IMR-90 (cell line): ENCODE data around the gene EXOSC3. TPM values are rescaled to one million over a fixed set of nuclear protein-coding genes. Genes with fewer than 3 reads are reported as not detected.

Experiments
- ATAC-seq: fragments of 200-7000 bp; cut with Tn5 transposase; 2 replicates; pipeline ENCODE4 v1.9.1; 2020; ENCODE audit warnings: low read depth, mild to moderate bottlenecking, moderate library complexity
- BruUV-seq: library from RNA; stranded (reverse); fragments of 400-500 nt; replicated peaks from 2 replicates; lab custom pipeline; 2021; lab: Mats Ljungman, UMichigan
- CTCF ChIA-PET: fragments of 300-600 bp; formaldehyde crosslinking; extraction: SDS; loops from one replicate; lab custom pipeline; 2021; ENCODE audit warnings: antibody characterized with exemption; lab: Yijun Ruan, JAX
- POLR2A ChIA-PET: fragments of 300-600 bp; sonication (Branson Sonifier 250); formaldehyde crosslinking; loops from one replicate; lab custom pipeline; 2022; ENCODE audit warnings: antibody characterized with exemption; ENCODE audit not compliant: unreplicated experiment; lab: Charles Lee
- DNase-seq: peaks from one replicate; pipeline ENCODE4 v3.0.0; 2013
- H2AFZ ChIP-seq: replicated peaks from 2 replicates; pipeline ENCODE3; 2013; ENCODE audit warnings: low read length, mild to moderate bottlenecking; ENCODE audit not compliant: poor library complexity
- H2AK5ac ChIP-seq: 2 replicates; pipeline ENCODE4 v1.6.1; 2013; ENCODE audit warnings: low read depth, low read length, inconsistent platforms
- H2AK9ac ChIP-seq: replicated peaks from 2 replicates; pipeline ENCODE3; 2013; ENCODE audit warnings: mild to moderate bottlenecking, low read depth, low read length, moderate library complexity; ENCODE audit not compliant: poor library complexity
- H2BK120ac ChIP-seq: 2 replicates; pipeline ENCODE4 v1.6.1; 2013; ENCODE audit warnings: low read depth, low read length, inconsistent platforms
- H2BK15ac ChIP-seq: 3 replicates; pipeline ENCODE4 v1.6.1; 2013; ENCODE audit warnings: low read depth, low read length, inconsistent platforms
- H2BK20ac ChIP-seq: 2 replicates; pipeline ENCODE4 v1.6.1; 2013; ENCODE audit warnings: low read depth, mild to moderate bottlenecking, inconsistent platforms, low read length, moderate library complexity
- H2BK5ac ChIP-seq: 2 replicates; pipeline ENCODE4 v1.6.1; 2013; ENCODE audit warnings: mild to moderate bottlenecking, low read depth, low read length, inconsistent platforms; ENCODE audit not compliant: poor library complexity, severe bottlenecking
- H3K14ac ChIP-seq: replicated peaks from 2 replicates; pipeline ENCODE4 v1.6.1; 2013; ENCODE audit warnings: low read depth, low read length, inconsistent platforms
- H3K18ac ChIP-seq: 2 replicates; pipeline ENCODE4 v1.6.1; 2013; ENCODE audit warnings: low read depth, low read length, control low read depth
- H3K23ac ChIP-seq: 2 replicates; pipeline ENCODE4 v1.6.1; 2013; ENCODE audit warnings: low read depth, low read length, inconsistent platforms
- H3K27ac ChIP-seq: 2 replicates; pipeline ENCODE4 v1.5.1; 2013; ENCODE audit warnings: mild to moderate bottlenecking, control low read depth, low read length; ENCODE audit not compliant: insufficient read depth
- H3K27me3 ChIP-seq: 2 replicates; pipeline ENCODE4 v1.6.1; 2013; ENCODE audit warnings: low read length; ENCODE audit not compliant: control insufficient read depth, insufficient read depth
- H3K36me3 ChIP-seq: 2 replicates; pipeline ENCODE4 v1.6.1; 2013; ENCODE audit warnings: low read length, mixed read lengths; ENCODE audit not compliant: control insufficient read depth, insufficient read depth
- H3K4ac ChIP-seq: 2 replicates; pipeline ENCODE4 v1.6.1; 2013; ENCODE audit warnings: low read depth, low read length, inconsistent platforms
- H3K4me1 ChIP-seq: 2 replicates; pipeline ENCODE4 v1.6.1; 2013; ENCODE audit warnings: low read length, mixed read lengths; ENCODE audit not compliant: control insufficient read depth, insufficient read depth
- H3K4me2 ChIP-seq: 2 replicates; pipeline ENCODE4 v1.6.1; 2013; ENCODE audit warnings: low read depth, mild to moderate bottlenecking, control low read depth, low read length, moderate library complexity
- H3K4me3 ChIP-seq: 2 replicates; pipeline ENCODE4 v1.5.1; 2013; ENCODE audit warnings: low read depth, mild to moderate bottlenecking, control low read depth, low read length, moderate library complexity; ENCODE audit not compliant: insufficient read depth
- H3K56ac ChIP-seq: 2 replicates; pipeline ENCODE4 v1.6.1; 2013; ENCODE audit warnings: low read length, inconsistent platforms; ENCODE audit not compliant: insufficient read depth; ENCODE audit errors: extremely low read depth
- H3K79me1 ChIP-seq, 2 experiments: 2 replicates each; pipeline ENCODE4 v1.6.1; 2013; ENCODE audit warnings: low read length in 2 of 2, inconsistent platforms in 1 of 2, low read depth in 1 of 2
- H3K9ac ChIP-seq: 2 replicates; pipeline ENCODE4 v1.6.1; 2013; ENCODE audit warnings: low read depth, low read length, control low read depth
- H3K9me1 ChIP-seq: 2 replicates; pipeline ENCODE4 v1.6.1; 2013; ENCODE audit warnings: low read length, inconsistent platforms; ENCODE audit not compliant: insufficient read depth
- H3K9me3 ChIP-seq: 2 replicates; pipeline ENCODE4 v1.6.1; 2013; ENCODE audit warnings: low read length; ENCODE audit not compliant: control insufficient read depth, insufficient read depth
- H4K20me1 ChIP-seq: 2 replicates; pipeline ENCODE4 v1.6.1; 2013; ENCODE audit warnings: low read length, inconsistent platforms; ENCODE audit not compliant: insufficient read depth
- H4K5ac ChIP-seq: 2 replicates; pipeline ENCODE4 v1.6.1; 2013; ENCODE audit warnings: mild to moderate bottlenecking, low read depth, low read length, control low read depth
- H4K8ac ChIP-seq, 2 experiments: 2 replicates each; pipeline ENCODE4 v1.6.1; 2013; ENCODE audit warnings: low read depth in 2 of 2, low read length in 2 of 2, control low read depth in 1 of 2, inconsistent platforms in 1 of 2
- H4K91ac ChIP-seq: 2 replicates; pipeline ENCODE4 v1.6.1; 2013; ENCODE audit warnings: low read depth, low read length, inconsistent platforms; ENCODE audit not compliant: insufficient read depth
- BHLHE40 ChIP-seq: fragments of 150-350 bp; IDR thresholded peaks from 2 replicates; pipeline ENCODE4 v1.6.1; 2016; ENCODE audit warnings: mild to moderate bottlenecking, low read depth, low read length
- CEBPB ChIP-seq: IDR thresholded peaks from 2 replicates; pipeline ENCODE4 v1.6.1; 2012; ENCODE audit warnings: low read depth, low read length, improper control_type of control experiment
- CHD1 ChIP-seq: IDR thresholded peaks from 2 replicates; pipeline ENCODE4 v1.6.1; 2012; ENCODE audit warnings: low read depth, low read length, improper control_type of control experiment
- FOS ChIP-seq: fragments of 150-350 bp; IDR thresholded peaks from 2 replicates; pipeline ENCODE4 v1.6.1; 2016; ENCODE audit warnings: low read depth, low read length
- MAFK ChIP-seq: IDR thresholded peaks from 2 replicates; pipeline ENCODE4 v1.6.1; 2012; ENCODE audit warnings: low read depth, low read length, improper control_type of control experiment
- MAZ ChIP-seq: IDR thresholded peaks from 2 replicates; pipeline ENCODE4 v1.6.1; 2012; ENCODE audit warnings: low read depth, mild to moderate bottlenecking, low read length, improper control_type of control experiment, moderate library complexity, borderline replicate concordance
- MXI1 ChIP-seq: IDR thresholded peaks from 2 replicates; pipeline ENCODE4 v1.6.1; 2012; ENCODE audit warnings: low read depth, mild to moderate bottlenecking, low read length, moderate library complexity, borderline replicate concordance
- NFE2L2 ChIP-seq: fragments of 150-350 bp; IDR thresholded peaks from 2 replicates; pipeline ENCODE4 v1.6.1; 2016; ENCODE audit warnings: low read depth, mild to moderate bottlenecking, low read length
- POLR2A ChIP-seq: IDR thresholded peaks from 2 replicates; pipeline ENCODE4 v1.6.1; 2012; ENCODE audit warnings: mild to moderate bottlenecking, low read depth, low read length
- RAD21 ChIP-seq: IDR thresholded peaks from 2 replicates; pipeline ENCODE4 v1.6.1; 2012; ENCODE audit warnings: low read length, improper control_type of control experiment
- RCOR1 ChIP-seq: IDR thresholded peaks from 2 replicates; pipeline ENCODE4 v1.6.1; 2012; ENCODE audit warnings: mild to moderate bottlenecking, low read length, improper control_type of control experiment; ENCODE audit not compliant: insufficient replicate concordance
- RFX5 ChIP-seq: IDR thresholded peaks from 2 replicates; pipeline ENCODE4 v1.8.0; 2012; ENCODE audit warnings: low read depth, mild to moderate bottlenecking, low read length, moderate library complexity
- SMC3 ChIP-seq: fragments of 150-350 bp; IDR thresholded peaks from 2 replicates; pipeline ENCODE4 v1.6.1; 2016; ENCODE audit warnings: low read depth, mild to moderate bottlenecking, antibody characterized with exemption, low read length, moderate library complexity
- WGBS, 2 experiments: methylation state at CpG; one replicate each; pipeline versions ENCODE4 v1.1.5 to v1.1.7; 2013; ENCODE audit warnings: missing lambda C conversion rate in 2 of 2; ENCODE audit not compliant: insufficient read length in 1 of 2; ENCODE audit errors: extremely low coverage in 2 of 2; 5-methylcytosine and 5-hydroxymethylcytosine counted together
- dilution Hi-C: fragments of 300-500 bp; cut with HindIII; formaldehyde crosslinking; loops from one replicate; pipeline ENCODE4 v1.14.3; 2018; ENCODE audit warnings: low sequenced_read_pairs; ENCODE audit not compliant: unreplicated experiment
- in situ Hi-C: fragments of 300-500 bp; cut with MboI; formaldehyde crosslinking; loops from 3 replicates; pipeline ENCODE4 v1.14.3; 2019; ENCODE audit warnings: low sequenced_read_pairs, inconsistent platforms, mixed read lengths
- intact Hi-C: fragments of 100-400 bp; cut with micrococcal nuclease; formaldehyde crosslinking; loops from 2 replicates; pipeline ENCODE4 v1.10.0; 2022
- polyA plus RNA-seq, 3 experiments: library from polyadenylated mRNA; depleted of rRNA; stranded (reverse); fragments of >200 nt; gene quantifications; 2 replicates each; pipeline ENCODE4 v1.2.3, GENCODE V29; 2012; ENCODE audit warnings: low replicate concordance in 1 of 3
- total RNA-seq: library from RNA; depleted of rRNA; stranded (reverse); fragments of >200 nt; gene quantifications from 2 replicates; pipeline ENCODE4 v1.2.3, GENCODE V29; 2012
- TF ChIP-seq, protein P1 (sequence below): fragments of 150-350 bp; IDR thresholded peaks from 2 replicates; pipeline ENCODE4 v1.6.1; 2016; ENCODE audit warnings: low read depth, mild to moderate bottlenecking, low read length, moderate library complexity, borderline replicate concordance
- TF ChIP-seq, protein P2 (sequence below): fragments of 150-350 bp; IDR thresholded peaks from 2 replicates; pipeline ENCODE4 v1.6.1; 2017; ENCODE audit warnings: mild to moderate bottlenecking, antibody characterized with exemption, low read length, low read depth
- TF ChIP-seq, protein P3 (sequence below): conservative IDR thresholded peaks from 2 replicates; pipeline ENCODE4 v1.5.1; 2012; ENCODE audit warnings: mild to moderate bottlenecking, low read depth, low read length, improper control_type of control experiment

EXOSC3 gene
- total and polyA plus RNA-seq, 2 of the 4 experiments (the other 2 are of a cell fraction): 27.1 to 28.9 TPM

DNA sequence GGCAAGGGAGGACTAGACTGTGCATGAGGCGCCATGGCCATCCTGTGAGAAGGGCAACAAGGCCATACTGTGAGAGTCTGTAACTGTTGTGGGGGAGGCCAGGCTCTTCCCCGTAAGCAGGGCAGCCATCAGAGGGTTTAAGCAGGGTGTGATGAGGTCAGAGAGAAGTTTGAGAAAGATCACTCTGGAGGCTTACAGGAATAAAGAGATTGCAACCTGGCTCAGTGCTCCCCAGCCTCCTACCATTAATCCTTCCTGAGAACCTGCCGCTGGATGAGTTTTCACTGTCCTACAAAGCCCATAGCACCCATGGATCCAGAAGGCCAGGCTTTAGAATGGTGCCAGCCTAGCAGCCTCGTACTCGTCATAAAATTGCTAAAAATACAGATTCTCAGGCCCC, 45.6 kb downstream of the EXOSC3 start:
- intact Hi-C loops: no loop called here
- Histone ChIP-seq H3K14ac (no peak overlapping the region), H3K4ac (no peak overlapping the region), H3K4me3 (no peak overlapping the region), H3K79me1 (no peaks in the 10 kb centered on the region), H3K36me3 (no peaks in the 10 kb centered on the region), H2AK5ac (no peak overlapping the region), H2AFZ (no peak overlapping the region), H3K56ac (no peak overlapping the region), H4K20me1 (no peaks in the 10 kb centered on the region), H4K5ac (no peak overlapping the region), H3K23ac (no peak overlapping the region), H3K9me3 (no peaks in the 10 kb centered on the region), H3K9me1 (no peaks in the 10 kb centered on the region), H2BK5ac (no peak overlapping the region), H3K4me1 (no peaks in the 10 kb centered on the region), H3K4me2 (no peak overlapping the region), H3K9ac (no peak overlapping the region), H2BK15ac (no peak overlapping the region), H4K8ac (no peak overlapping the region), H2AK9ac (no peak overlapping the region), H3K27me3 (peaks cover 33% of the 10 kb centered on the region), H2BK20ac (no peak overlapping the region), H4K91ac (no peak overlapping the region), H3K18ac (no peak overlapping the region), H2BK120ac (no peak overlapping the region), H3K27ac (no peak overlapping the region)
- in situ Hi-C loops: no loop called here
- dilution Hi-C loops: no loop called here
- DNase-seq (no peak), ATAC-seq (no peak)
- BruUV-seq: no TSS peak
- 80% methylated on average over 1 of the region's 5 CpGs; no CpG with 5 or more reads in 1 of the 2 experiments for WGBS, 2 experiments
- CTCF ChIA-PET: no interaction called here
- POLR2A ChIA-PET: no interaction called here
- TF ChIP-seq FOS (no peak), CHD1 (no peak), MAFK (no peak), RCOR1 (no peak), CEBPB (no peak), NFE2L2 (no peak), MXI1 (no peak), RFX5 (no peak), MAZ (no peak), RAD21 (no peak), SMC3 (no peak), BHLHE40 (no peak), POLR2A (no peak)
- TF ChIP-seq, protein P1, sequence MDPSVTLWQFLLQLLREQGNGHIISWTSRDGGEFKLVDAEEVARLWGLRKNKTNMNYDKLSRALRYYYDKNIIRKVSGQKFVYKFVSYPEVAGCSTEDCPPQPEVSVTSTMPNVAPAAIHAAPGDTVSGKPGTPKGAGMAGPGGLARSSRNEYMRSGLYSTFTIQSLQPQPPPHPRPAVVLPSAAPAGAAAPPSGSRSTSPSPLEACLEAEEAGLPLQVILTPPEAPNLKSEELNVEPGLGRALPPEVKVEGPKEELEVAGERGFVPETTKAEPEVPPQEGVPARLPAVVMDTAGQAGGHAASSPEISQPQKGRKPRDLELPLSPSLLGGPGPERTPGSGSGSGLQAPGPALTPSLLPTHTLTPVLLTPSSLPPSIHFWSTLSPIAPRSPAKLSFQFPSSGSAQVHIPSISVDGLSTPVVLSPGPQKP: no peak
- TF ChIP-seq, protein P2, sequence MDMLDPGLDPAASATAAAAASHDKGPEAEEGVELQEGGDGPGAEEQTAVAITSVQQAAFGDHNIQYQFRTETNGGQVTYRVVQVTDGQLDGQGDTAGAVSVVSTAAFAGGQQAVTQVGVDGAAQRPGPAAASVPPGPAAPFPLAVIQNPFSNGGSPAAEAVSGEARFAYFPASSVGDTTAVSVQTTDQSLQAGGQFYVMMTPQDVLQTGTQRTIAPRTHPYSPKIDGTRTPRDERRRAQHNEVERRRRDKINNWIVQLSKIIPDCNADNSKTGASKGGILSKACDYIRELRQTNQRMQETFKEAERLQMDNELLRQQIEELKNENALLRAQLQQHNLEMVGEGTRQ: no peak
- TF ChIP-seq, protein P3, sequence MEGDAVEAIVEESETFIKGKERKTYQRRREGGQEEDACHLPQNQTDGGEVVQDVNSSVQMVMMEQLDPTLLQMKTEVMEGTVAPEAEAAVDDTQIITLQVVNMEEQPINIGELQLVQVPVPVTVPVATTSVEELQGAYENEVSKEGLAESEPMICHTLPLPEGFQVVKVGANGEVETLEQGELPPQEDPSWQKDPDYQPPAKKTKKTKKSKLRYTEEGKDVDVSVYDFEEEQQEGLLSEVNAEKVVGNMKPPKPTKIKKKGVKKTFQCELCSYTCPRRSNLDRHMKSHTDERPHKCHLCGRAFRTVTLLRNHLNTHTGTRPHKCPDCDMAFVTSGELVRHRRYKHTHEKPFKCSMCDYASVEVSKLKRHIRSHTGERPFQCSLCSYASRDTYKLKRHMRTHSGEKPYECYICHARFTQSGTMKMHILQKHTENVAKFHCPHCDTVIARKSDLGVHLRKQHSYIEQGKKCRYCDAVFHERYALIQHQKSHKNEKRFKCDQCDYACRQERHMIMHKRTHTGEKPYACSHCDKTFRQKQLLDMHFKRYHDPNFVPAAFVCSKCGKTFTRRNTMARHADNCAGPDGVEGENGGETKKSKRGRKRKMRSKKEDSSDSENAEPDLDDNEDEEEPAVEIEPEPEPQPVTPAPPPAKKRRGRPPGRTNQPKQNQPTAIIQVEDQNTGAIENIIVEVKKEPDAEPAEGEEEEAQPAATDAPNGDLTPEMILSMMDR: no peak
